Stomach (tissue), 9 donors: ENCODE data around the gene SLC4A11. TPM values are rescaled to one million over a fixed set of nuclear protein-coding genes. Genes with fewer than 3 reads are reported as not detected.
A peak's percentile ranks its signal among the peaks of the same experiment; 100 is the strongest.
"Not testable (repeated sequence)": the region's sequence is repeated elsewhere in the genome, so short reads cannot be mapped to it uniquely, and the experiment has no call there.

Experiments
- DNase-seq, 2 donors: peaks; one replicate each; pipeline versions ENCODE4 v3.0.0 to v3.0.0-alpha.2; 2013 to 2019
- H3K27ac ChIP-seq, 5 donors: fragments of 200-600 bp in 4 of 5; sonication (generic) in 4 of 5; one replicate each; pipeline ENCODE4 v1.5.1; 2013 to 2019; ENCODE audit warnings: mild to moderate bottlenecking in 1 of 5, moderate library complexity in 1 of 5
- H3K27me3 ChIP-seq, 3 donors: fragments of 200-600 bp; sonication (generic); one replicate each; pipeline ENCODE4 v1.5.1; 2017 to 2019; ENCODE audit warnings: mixed run types in 1 of 3
- H3K36me3 ChIP-seq, 4 donors: fragments of 200-600 bp; sonication (generic); 1 replicate in 3 of 4; 2 replicates in 1 of 4; pipeline ENCODE4 v1.5.1; 2016 to 2019
- H3K4me1 ChIP-seq, 4 donors: fragments of 200-600 bp; sonication (generic); one replicate each; pipeline ENCODE4 v1.5.1; 2016 to 2019
- H3K4me3 ChIP-seq, 4 donors: fragments of 200-600 bp; sonication (generic) in 3 of 4; one replicate each; pipeline ENCODE4 v1.5.1; 2016 to 2019; ENCODE audit warnings: mild to moderate bottlenecking in 1 of 4
- H3K9me3 ChIP-seq, 4 donors: fragments of 200-600 bp; sonication (generic); one replicate each; pipeline ENCODE4 v1.5.1; 2016 to 2019
- EP300 ChIP-seq: sonication (generic); formaldehyde crosslinking; IDR thresholded peaks from one replicate; pipeline ENCODE4 v1.6.1; 2017; ENCODE audit warnings: antibody characterized with exemption
- POLR2A ChIP-seq, 4 donors: fragments of 450-650 bp; IDR thresholded peaks; one replicate each; pipeline ENCODE4 v1.6.1; 2016; ENCODE audit warnings: antibody characterized with exemption in 4 of 4, control low read depth in 2 of 4, mild to moderate bottlenecking in 1 of 4, moderate library complexity in 1 of 4
- POLR2AphosphoS5 ChIP-seq, 3 donors: sonication (generic); formaldehyde crosslinking; IDR thresholded peaks; one replicate each; pipeline ENCODE4 v1.6.1; 2016; ENCODE audit warnings: antibody characterized with exemption in 3 of 3
- WGBS, 5 donors: extraction: QIAGEN DNeasy Blood & Tissue Kit in 3 of 5; methylation state at CpG; one replicate each; pipeline versions ENCODE4 v1.1.5 to v1.1.7; 2013 to 2018; 5-methylcytosine and 5-hydroxymethylcytosine counted together
- intact Hi-C: fragments of 100-400 bp; cut with DNase I; formaldehyde crosslinking; loops from one replicate; pipeline ENCODE4 v1.15.1; 2023; ENCODE audit warnings: low total_unique reads
- polyA plus RNA-seq, 3 donors: library from polyadenylated mRNA; stranded (reverse); fragments of 200-250 nt; gene quantifications; one replicate each; pipeline ENCODE4 v1.2.3, GENCODE V29; 2013
- total RNA-seq, 5 donors: library from RNA; depleted of rRNA; stranded (reverse); fragments of >200 nt; gene quantifications; one replicate each; pipeline versions ENCODE4 v1.1.0 to v1.2.3, GENCODE V29; 2014 to 2016
- TF ChIP-seq, protein P1 (sequence below), 7 experiments: fragments of 450-650 bp in 4 of 7; fragments of 200-600 bp in 3 of 7; sonication (generic) in 3 of 7; IDR thresholded peaks; one replicate each; pipeline ENCODE4 v1.5.1; 2016 to 2019; ENCODE audit warnings: antibody characterized with exemption in 7 of 7, control low read depth in 2 of 7, mild to moderate bottlenecking in 1 of 7
- donor health status: healthy with polysubstance abuse.
- donor health status: Bipolar disorder and iron deficiency.
- donor health status: healthy.

Gene SLC4A11
- total and polyA plus RNA-seq, 8 donors: 0.37 to 22.3 (median 5.8) TPM; not detected in 1

DNA sequence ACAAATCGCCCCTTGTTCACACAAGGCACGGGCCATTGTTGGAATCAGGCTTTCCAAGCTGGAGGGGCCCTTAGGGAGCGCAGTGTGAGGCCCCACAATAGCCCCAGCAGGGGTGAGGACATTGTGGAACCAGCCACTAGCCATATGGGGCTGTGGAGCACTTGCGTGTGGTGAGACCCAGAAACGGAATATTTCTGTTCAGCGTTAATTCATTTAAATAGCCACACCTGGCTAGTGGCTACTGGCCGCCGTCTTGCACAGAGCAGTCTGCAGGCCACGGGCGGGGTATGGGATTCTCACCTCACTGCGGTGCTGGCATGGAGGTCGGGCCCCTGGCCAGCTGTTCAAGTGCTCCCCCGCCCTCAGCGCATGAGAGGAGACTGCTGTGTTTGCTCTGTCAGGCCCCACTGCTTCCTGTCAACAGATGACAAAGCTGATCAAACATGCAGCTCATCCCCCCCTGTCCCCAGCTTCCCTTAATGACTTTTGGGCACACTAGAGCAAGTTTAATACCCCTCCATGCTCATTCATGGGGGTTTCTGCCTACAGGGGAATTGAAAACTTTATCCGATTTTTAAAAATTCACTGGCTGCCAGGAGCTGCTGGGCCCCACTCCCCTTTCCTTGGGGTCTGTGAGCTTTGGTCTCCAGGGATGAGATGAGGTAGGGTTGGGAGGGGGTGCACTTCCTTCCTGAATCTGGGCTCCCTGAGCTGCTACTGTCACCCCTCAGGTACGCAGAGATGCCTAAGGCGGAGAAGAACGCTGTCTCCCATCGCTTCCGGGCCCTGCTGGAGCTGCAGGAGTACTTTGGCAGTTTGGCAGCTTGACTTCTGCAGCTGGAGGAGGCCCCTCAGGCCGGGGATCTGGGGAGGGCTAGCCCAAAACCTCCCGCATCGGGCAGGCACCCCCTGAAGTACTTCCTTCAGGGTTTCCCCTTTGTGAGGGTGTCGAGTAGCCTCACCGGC is 16.1 kb downstream of the SLC4A11 start:
- H3K9me3 ChIP-seq: no peaks in the 10 kb centered on the region
- H3K27me3 ChIP-seq: no peaks in the 10 kb centered on the region
- peaks cover 8 to 30% (median 12%) of the 10 kb centered on the region in 4 donors for H3K4me1 ChIP-seq
- intact Hi-C loops: no loop called here
- peak in 1 of 2 donors; percentile 77 for DNase-seq
- no peak overlapping the region for H3K4me3 ChIP-seq
- 70 to 75% (median 73%) methylated on average over 24 to 25 of the region's 25 CpGs for WGBS, 5 donors
- H3K27ac ChIP-seq: peak overlapping the region in 1 of 5 donors; percentile 8
- peaks cover 21 to 60% (median 53%) of the 10 kb centered on the region in 4 donors for H3K36me3 ChIP-seq
- TF ChIP-seq POLR2AphosphoS5 (IDR thresholded peaks at IDR 0.05): no peak

DNA sequence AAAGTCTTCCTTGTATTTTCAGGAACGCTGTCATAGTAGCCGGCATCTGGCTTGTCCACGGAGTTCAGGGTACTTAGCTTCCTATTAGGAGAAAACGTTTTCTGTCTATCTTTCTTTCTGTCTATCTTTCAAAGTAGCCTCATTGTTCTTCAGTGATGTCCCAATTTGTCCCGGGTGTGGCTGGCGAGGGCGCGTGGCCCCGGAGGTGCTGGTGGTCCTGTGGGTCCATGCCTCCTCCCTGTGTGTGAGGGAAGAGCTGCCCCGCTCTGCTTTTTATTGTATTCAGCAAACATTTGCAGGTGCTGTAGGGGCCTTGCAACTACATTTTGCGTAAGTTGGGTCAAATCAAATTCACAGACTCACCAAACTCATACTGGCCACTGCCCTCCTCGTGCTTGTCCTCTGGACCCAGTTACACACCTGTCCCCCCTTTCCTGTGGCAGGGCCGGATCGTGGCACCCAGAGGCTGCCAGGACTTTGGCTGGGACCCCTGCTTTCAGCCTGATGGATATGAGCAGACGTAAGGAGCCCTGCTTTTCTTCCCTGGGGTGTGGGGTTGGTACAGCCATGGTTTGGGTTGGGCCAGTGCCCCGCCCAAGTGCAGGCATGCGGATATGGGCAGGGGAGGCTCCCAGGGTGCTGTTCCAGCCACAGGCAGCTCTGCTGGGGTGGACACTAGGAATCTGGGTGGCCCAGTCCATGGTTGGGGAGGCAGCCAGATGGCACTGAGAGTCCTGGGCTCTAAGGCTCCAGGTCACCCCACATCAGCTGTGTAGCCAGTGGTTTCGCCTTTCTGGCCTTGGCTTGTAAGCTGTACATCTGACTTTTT is 17.4 kb downstream of the SLC4A11 start:
- Histone ChIP-seq H3K4me3 (no peak overlapping the region), H3K27ac (peak overlapping the region in 1 of 5 donors; percentile 54), H3K9me3 (no peaks in the 10 kb centered on the region), H3K4me1 (peaks cover 8 to 31% (median 12%) of the 10 kb centered on the region in 4 donors), H3K27me3 (no peaks in the 10 kb centered on the region), H3K36me3 (peaks cover 17 to 64% (median 59%) of the 10 kb centered on the region in 4 donors)
- WGBS, 5 donors: 68 to 73% (median 72%) methylated on average over 18 of the region's 18 CpGs
- intact Hi-C loops: no loop called here
- TF ChIP-seq POLR2A (IDR thresholded peaks at IDR 0.05) (no peak), EP300 (no peak), POLR2AphosphoS5 (IDR thresholded peaks at IDR 0.05) (peak in 1 of 3 donors; percentile 20)
- TF ChIP-seq, protein P1, sequence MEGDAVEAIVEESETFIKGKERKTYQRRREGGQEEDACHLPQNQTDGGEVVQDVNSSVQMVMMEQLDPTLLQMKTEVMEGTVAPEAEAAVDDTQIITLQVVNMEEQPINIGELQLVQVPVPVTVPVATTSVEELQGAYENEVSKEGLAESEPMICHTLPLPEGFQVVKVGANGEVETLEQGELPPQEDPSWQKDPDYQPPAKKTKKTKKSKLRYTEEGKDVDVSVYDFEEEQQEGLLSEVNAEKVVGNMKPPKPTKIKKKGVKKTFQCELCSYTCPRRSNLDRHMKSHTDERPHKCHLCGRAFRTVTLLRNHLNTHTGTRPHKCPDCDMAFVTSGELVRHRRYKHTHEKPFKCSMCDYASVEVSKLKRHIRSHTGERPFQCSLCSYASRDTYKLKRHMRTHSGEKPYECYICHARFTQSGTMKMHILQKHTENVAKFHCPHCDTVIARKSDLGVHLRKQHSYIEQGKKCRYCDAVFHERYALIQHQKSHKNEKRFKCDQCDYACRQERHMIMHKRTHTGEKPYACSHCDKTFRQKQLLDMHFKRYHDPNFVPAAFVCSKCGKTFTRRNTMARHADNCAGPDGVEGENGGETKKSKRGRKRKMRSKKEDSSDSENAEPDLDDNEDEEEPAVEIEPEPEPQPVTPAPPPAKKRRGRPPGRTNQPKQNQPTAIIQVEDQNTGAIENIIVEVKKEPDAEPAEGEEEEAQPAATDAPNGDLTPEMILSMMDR (IDR thresholded peaks at IDR 0.05): no peak
- DNase-seq: peak; percentile 48 to 70

DNA sequence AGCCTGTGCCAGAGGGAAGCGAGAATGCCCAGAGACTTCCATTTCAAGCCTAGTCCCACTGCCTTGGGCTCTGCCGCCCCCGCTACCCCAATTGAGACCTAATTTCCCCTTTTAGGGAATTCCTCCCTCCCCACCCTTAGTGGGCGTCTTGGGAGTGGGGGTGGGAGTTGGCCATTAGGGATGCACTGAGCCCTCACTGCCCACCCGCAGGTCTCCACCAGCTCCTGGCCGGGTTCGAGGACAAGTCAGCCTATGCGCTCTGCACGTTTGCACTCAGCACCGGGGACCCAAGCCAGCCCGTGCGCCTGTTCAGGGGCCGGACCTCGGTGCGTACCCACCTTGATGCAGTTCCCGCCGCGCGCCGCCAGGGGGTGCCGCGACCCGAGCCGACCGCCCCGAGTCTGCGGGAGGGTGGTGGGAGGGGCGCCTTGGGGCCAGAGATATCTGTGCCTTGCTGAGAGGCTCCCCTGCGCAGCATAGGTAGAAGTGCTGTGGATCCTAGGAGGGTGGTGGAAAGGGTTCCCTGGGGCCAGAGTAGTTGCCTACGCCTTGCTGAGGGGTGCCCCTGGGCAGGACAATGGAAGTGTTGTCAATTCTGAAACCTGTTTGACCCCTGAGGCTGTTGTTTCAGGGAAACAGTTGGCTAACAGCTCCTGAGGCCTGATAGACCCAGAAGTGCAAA is 20.5 kb downstream of the SLC4A11 start:
- intact Hi-C loops: no loop called here
- TF ChIP-seq POLR2AphosphoS5 (IDR thresholded peaks at IDR 0.05) (peak in 1 of 3 donors; percentile 73), POLR2A (IDR thresholded peaks at IDR 0.05) (no peak), EP300 (no peak)
- TF ChIP-seq, protein P1 (IDR thresholded peaks at IDR 0.05): peak in 6 of 7 experiments; percentile 4 to 97 (median 90)
- Histone ChIP-seq H3K27ac (peak overlapping the region in 1 of 5 donors; percentile 35), H3K36me3 (peaks cover 23 to 79% (median 78%) of the 10 kb centered on the region in 4 donors), H3K27me3 (no peaks in the 10 kb centered on the region), H3K9me3 (no peaks in the 10 kb centered on the region), H3K4me3 (peak overlapping the region in 1 of 4 donors; percentile 23), H3K4me1 (peaks cover 8 to 24% (median 10%) of the 10 kb centered on the region in 4 donors)
- WGBS, 5 donors: 14 to 43% (median 17%) methylated on average over 14 to 30 of the region's 30 CpGs
- DNase-seq: peak; percentile 75 to 85

DNA sequence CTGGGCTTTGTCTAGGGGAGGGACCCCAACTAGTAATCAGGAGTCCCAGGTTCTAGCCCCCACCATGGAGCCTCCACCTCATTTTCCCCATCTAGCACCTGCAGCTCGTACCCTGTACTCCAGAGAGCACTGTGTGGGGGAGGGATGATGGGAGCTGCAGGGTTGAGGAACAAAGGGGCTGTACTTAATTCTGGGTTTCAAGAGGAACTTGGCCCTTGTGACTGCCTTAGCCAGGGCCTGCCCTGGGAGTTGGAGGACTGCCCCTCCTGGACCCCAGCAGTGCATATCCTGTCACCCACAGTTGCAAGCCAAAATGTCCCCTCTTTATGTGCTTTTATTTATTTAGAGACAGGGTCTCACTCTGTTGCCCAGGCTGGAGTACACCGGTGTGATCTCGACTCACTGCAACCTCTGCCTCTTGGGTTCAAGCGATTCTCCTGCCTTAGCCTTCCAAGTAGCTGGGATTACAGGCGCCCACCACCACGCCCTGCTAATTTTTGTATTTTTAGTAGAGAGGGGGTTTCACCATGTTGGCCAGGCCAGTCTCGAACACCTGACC is 23.6 kb downstream of the SLC4A11 start:
- 90 to 96% (median 94%) methylated on average over 7 of the region's 7 CpGs for WGBS, 5 donors
- H3K9me3 ChIP-seq, H3K27me3 ChIP-seq, H3K27ac ChIP-seq, intact Hi-C loops, H3K4me3 ChIP-seq, DNase-seq: not testable (repeated sequence)
- peaks cover 11 to 23% (median 15%) of the 10 kb centered on the region in 4 donors for H3K4me1 ChIP-seq
- peaks cover 11 to 55% (median 53%) of the 10 kb centered on the region in 4 donors for H3K36me3 ChIP-seq
